ENCODE measurements around the gene MATN3. TPM values are rescaled to one million over a fixed set of nuclear protein-coding genes. Genes with fewer than 3 reads are reported as not detected.

MATN3 gene
- total and polyA plus RNA-seq, 11 donors = 0.12 to 0.48 (median 0.25) TPM; not detected in 4

- Histone ChIP-seq H3K27me3 (peaks cover 0 to 26% (median 2%) of the 10 kb centered on the region in 9 donors), H3K27ac (no peak overlapping the region), H3K9me3 (no peaks in the 10 kb centered on the region), H3K4me3 (no peak overlapping the region), H3K4me1 (no peaks in the 10 kb centered on the region), H3K36me3 (no peaks in the 10 kb centered on the region)
- ATAC-seq = no peak
- TF ChIP-seq, protein P1, sequence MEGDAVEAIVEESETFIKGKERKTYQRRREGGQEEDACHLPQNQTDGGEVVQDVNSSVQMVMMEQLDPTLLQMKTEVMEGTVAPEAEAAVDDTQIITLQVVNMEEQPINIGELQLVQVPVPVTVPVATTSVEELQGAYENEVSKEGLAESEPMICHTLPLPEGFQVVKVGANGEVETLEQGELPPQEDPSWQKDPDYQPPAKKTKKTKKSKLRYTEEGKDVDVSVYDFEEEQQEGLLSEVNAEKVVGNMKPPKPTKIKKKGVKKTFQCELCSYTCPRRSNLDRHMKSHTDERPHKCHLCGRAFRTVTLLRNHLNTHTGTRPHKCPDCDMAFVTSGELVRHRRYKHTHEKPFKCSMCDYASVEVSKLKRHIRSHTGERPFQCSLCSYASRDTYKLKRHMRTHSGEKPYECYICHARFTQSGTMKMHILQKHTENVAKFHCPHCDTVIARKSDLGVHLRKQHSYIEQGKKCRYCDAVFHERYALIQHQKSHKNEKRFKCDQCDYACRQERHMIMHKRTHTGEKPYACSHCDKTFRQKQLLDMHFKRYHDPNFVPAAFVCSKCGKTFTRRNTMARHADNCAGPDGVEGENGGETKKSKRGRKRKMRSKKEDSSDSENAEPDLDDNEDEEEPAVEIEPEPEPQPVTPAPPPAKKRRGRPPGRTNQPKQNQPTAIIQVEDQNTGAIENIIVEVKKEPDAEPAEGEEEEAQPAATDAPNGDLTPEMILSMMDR (IDR thresholded peaks at IDR 0.05) = no peak
- no peak for TF ChIP-seq POLR2A (IDR thresholded peaks at IDR 0.05)
- intact Hi-C loops (cut with DNase I) = no loop called here
- no peak for DNase-seq
- 85 to 93% (median 90%) methylated on average over 15 to 17 of the region's 17 CpGs for WGBS, 4 donors
Observed at GRCh38 chr2:20005891-20006470, 6.5 kb downstream of the MATN3 start.

GRCh38 chr2:20005067-20005627 is 7.3 kb downstream of the MATN3 start:
- no peak for TF ChIP-seq POLR2A (IDR thresholded peaks at IDR 0.05)
- TF ChIP-seq, protein P1 (IDR thresholded peaks at IDR 0.05) = no peak
- 85 to 96% (median 92%) methylated on average over 10 of the region's 10 CpGs for WGBS, 4 donors
- Histone ChIP-seq H3K4me3 (no peak overlapping the region), H3K36me3 (no peaks in the 10 kb centered on the region), H3K4me1 (no peaks in the 10 kb centered on the region), H3K9me3 (no peaks in the 10 kb centered on the region), H3K27me3 (peaks cover 0 to 21% (median 0%) of the 10 kb centered on the region in 9 donors), H3K27ac (no peak overlapping the region)
- intact Hi-C loops (cut with DNase I) = no loop called here
- DNase-seq = no peak
- no peak for ATAC-seq

DNA sequence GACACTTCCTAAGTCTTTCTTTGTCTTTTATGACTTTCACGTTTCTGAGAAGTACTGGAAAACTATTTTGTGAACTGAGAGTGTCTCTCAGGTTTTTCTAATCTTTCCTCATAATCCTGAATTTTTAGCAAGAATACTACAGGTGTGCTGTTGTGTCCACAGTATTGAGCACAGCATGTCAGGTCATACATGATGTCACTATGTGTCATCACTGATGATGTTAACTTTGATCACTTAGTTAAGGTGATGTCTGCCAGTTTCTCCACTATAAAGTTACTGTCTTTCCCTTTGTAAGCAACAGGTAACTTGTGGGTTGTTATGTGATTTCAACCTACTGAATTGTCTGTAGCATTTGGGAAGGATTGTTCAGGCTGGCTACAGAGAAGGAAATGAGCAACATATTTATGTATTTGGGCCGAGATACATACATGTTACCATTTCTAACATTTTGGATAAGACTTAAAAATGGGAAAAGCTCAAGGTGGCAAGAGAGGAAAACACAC is 11.1 kb downstream of the MATN3 start:
- H3K4me1 ChIP-seq = no peaks in the 10 kb centered on the region
- H3K27ac ChIP-seq = no peak overlapping the region
- ATAC-seq = no peak
- H3K4me3 ChIP-seq = no peak overlapping the region
- H3K9me3 ChIP-seq = no peaks in the 10 kb centered on the region
- WGBS, 4 donors = 73 to 83% (median 77%) methylated on average over 2 of the region's 2 CpGs
- DNase-seq = no peak
- no peaks in the 10 kb centered on the region for H3K36me3 ChIP-seq
- peaks cover 0 to 4% (median 0%) of the 10 kb centered on the region in 9 donors for H3K27me3 ChIP-seq
- TF ChIP-seq POLR2A (IDR thresholded peaks at IDR 0.05) = no peak
- TF ChIP-seq, protein P1 (IDR thresholded peaks at IDR 0.05) = no peak
- intact Hi-C loops (cut with DNase I) = no loop called here

- peaks cover 0 to 16% (median 6%) of the 10 kb centered on the region in 12 donors for H3K4me1 ChIP-seq
- peaks cover 0 to 15% (median 3%) of the 10 kb centered on the region in 9 donors for H3K27me3 ChIP-seq
- TF ChIP-seq, protein P1 (IDR thresholded peaks at IDR 0.05) = no peak
- TF ChIP-seq POLR2A (IDR thresholded peaks at IDR 0.05) = no peak
- H3K36me3 ChIP-seq = no peaks in the 10 kb centered on the region
- DNase-seq (no peak), ATAC-seq (no peak)
- no peaks in the 10 kb centered on the region for H3K9me3 ChIP-seq
- no peak overlapping the region for H3K4me3 ChIP-seq
- intact Hi-C loops (cut with DNase I) = loop anchor here in 1 of 10 donors (10.0 kb wide), 1 partner anchor 221 kb away; no protein-coding TSS in a partner anchor
- no peak overlapping the region for H3K27ac ChIP-seq
Observed at GRCh38 chr2:19993731-19994130, 18.7 kb downstream of the MATN3 start.

Data from heart left ventricle (tissue), 16 donors.